Trophoblast cell (in vitro differentiated cells and primary cell): ENCODE measurements around the gene MEGF6.

Experiments
- DNase-seq, 2 donors: peaks; one replicate each; pipeline ENCODE4 v3.0.0-alpha.2; 2016
- H2AFZ ChIP-seq: 2 replicates; pipeline ENCODE4 v1.6.1; 2013; ENCODE audit warnings: low read length, moderate library complexity, mild to moderate bottlenecking; ENCODE audit not compliant: insufficient read depth, poor library complexity
- H2AK5ac ChIP-seq: 2 replicates; pipeline ENCODE4 v1.6.1; 2013; ENCODE audit warnings: mild to moderate bottlenecking, low read length
- H2BK120ac ChIP-seq: 2 replicates; pipeline ENCODE4 v1.6.1; 2013; ENCODE audit warnings: low read length, mild to moderate bottlenecking, moderate library complexity; ENCODE audit not compliant: insufficient read depth, poor library complexity
- H2BK12ac ChIP-seq: 2 replicates; pipeline ENCODE4 v1.6.1; 2013; ENCODE audit warnings: mild to moderate bottlenecking, low read length, moderate library complexity
- H2BK5ac ChIP-seq: 2 replicates; pipeline ENCODE4 v1.6.1; 2013; ENCODE audit warnings: low read length, low read depth, moderate library complexity, mild to moderate bottlenecking; ENCODE audit not compliant: poor library complexity
- H3K14ac ChIP-seq: 2 replicates; pipeline ENCODE4 v1.6.1; 2013; ENCODE audit warnings: mild to moderate bottlenecking, low read length
- H3K18ac ChIP-seq: 2 replicates; pipeline ENCODE4 v1.6.1; 2013; ENCODE audit warnings: mild to moderate bottlenecking, low read length
- H3K23ac ChIP-seq: 2 replicates; pipeline ENCODE4 v1.6.1; 2013; ENCODE audit warnings: low read length
- H3K27ac ChIP-seq: 2 replicates; pipeline ENCODE4 v1.5.1; 2013; ENCODE audit warnings: low read depth, mild to moderate bottlenecking, inconsistent platforms, low read length, moderate library complexity
- H3K27me3 ChIP-seq: 2 replicates; pipeline ENCODE4 v1.6.1; 2013; ENCODE audit warnings: inconsistent platforms, mild to moderate bottlenecking, low read length, moderate library complexity; ENCODE audit not compliant: insufficient read depth
- H3K36me3 ChIP-seq, 2 experiments: 1 replicate in 1 of 2; 2 replicates in 1 of 2; pipeline ENCODE4 v1.6.1; 2013; ENCODE audit warnings: low read length in 2 of 2, mild to moderate bottlenecking in 2 of 2, moderate library complexity in 1 of 2; ENCODE audit not compliant: insufficient read depth in 2 of 2, control insufficient read depth in 1 of 2
- H3K4ac ChIP-seq: 2 replicates; pipeline ENCODE4 v1.6.1; 2013; ENCODE audit warnings: low read depth, mild to moderate bottlenecking, low read length, moderate library complexity
- H3K4me1 ChIP-seq, 2 experiments: 1 replicate in 1 of 2; 2 replicates in 1 of 2; pipeline ENCODE4 v1.6.1; 2013; ENCODE audit warnings: low read length in 2 of 2, mild to moderate bottlenecking in 2 of 2, moderate library complexity in 1 of 2; ENCODE audit not compliant: insufficient read depth in 2 of 2, control insufficient read depth in 1 of 2
- H3K4me2 ChIP-seq: 2 replicates; pipeline ENCODE4 v1.6.1; 2013; ENCODE audit warnings: inconsistent platforms, mild to moderate bottlenecking, low read length, moderate library complexity
- H3K4me3 ChIP-seq: 2 replicates; pipeline ENCODE4 v1.5.1; 2013; ENCODE audit warnings: mild to moderate bottlenecking, low read depth, low read length, inconsistent platforms
- H3K79me1 ChIP-seq: one replicate; pipeline ENCODE4 v1.6.1; 2013; ENCODE audit warnings: low read length
- H3K79me2 ChIP-seq: 2 replicates; pipeline ENCODE4 v1.6.1; 2013; ENCODE audit warnings: low read length, mild to moderate bottlenecking; ENCODE audit not compliant: control insufficient read depth, insufficient read depth, poor library complexity
- H3K9ac ChIP-seq: 2 replicates; pipeline ENCODE4 v1.6.1; 2013; ENCODE audit warnings: mild to moderate bottlenecking, low read length
- H3K9me3 ChIP-seq: 2 replicates; pipeline ENCODE4 v1.6.1; 2013; ENCODE audit warnings: low read depth, mild to moderate bottlenecking, control low read depth, inconsistent platforms, low read length; ENCODE audit not compliant: insufficient read depth
- H4K12ac ChIP-seq: 2 replicates; pipeline ENCODE4 v1.6.1; 2013; ENCODE audit warnings: low read depth, mild to moderate bottlenecking, low read length, moderate library complexity
- H4K8ac ChIP-seq: 2 replicates; pipeline ENCODE4 v1.6.1; 2013; ENCODE audit warnings: low read depth, mild to moderate bottlenecking, low read length, moderate library complexity
- H4K91ac ChIP-seq: one replicate; pipeline ENCODE4 v1.6.1; 2013; ENCODE audit warnings: low read depth, mild to moderate bottlenecking, low read length, moderate library complexity
- WGBS: extraction: QIAGEN DNeasy Blood & Tissue Kit; methylation state at CpG from one replicate; pipeline ENCODE4 v1.1.7; 2013; ENCODE audit warnings: missing lambda C conversion rate; ENCODE audit not compliant: insufficient read length, insufficient coverage; ENCODE audit errors: extremely low coverage; 5-methylcytosine and 5-hydroxymethylcytosine counted together

MEGF6 gene

GRCh38 chr1:3633344-3634058 is 22.2 kb upstream of the MEGF6 start:
- Histone ChIP-seq H3K27ac (no peak overlapping the region), H3K79me2 (no peaks in the 10 kb centered on the region), H3K14ac (no peak overlapping the region), H3K36me3 (peaks cover 57 to 84% of the 10 kb centered on the region in 2 experiments), H3K79me1 (no peaks in the 10 kb centered on the region), H3K4ac (no peak overlapping the region), H2BK120ac (no peak overlapping the region), H3K4me2 (no peak overlapping the region), H4K91ac (no peak overlapping the region), H2BK5ac (no peak overlapping the region), H3K9me3 (peaks cover 1% of the 10 kb centered on the region), H3K9ac (no peak overlapping the region), H3K4me3 (no peak overlapping the region), H3K27me3 (no peaks in the 10 kb centered on the region), H2AFZ (no peak overlapping the region), H4K12ac (no peak overlapping the region), H3K23ac (no peak overlapping the region), H2AK5ac (no peak overlapping the region), H3K18ac (no peak overlapping the region), H2BK12ac (no peak overlapping the region), H4K8ac (no peak overlapping the region), H3K4me1 (no peaks in the 10 kb centered on the region)
- WGBS, result no CpG with 5 or more reads among the region's 28 CpGs
- no peak for DNase-seq

- no peaks in the 10 kb centered on the region for H3K27me3 ChIP-seq
Observed at GRCh38 chr1:3632716-3633343, 21.5 kb upstream of the MEGF6 start.

GRCh38 chr1:3632298-3632697 is 21.0 kb upstream of the MEGF6 start:
- H3K4me3 ChIP-seq, result no peak overlapping the region
- no peak overlapping the region for H3K27ac ChIP-seq
- no peaks in the 10 kb centered on the region for H3K4me1 ChIP-seq
- H3K14ac ChIP-seq, result no peak overlapping the region
- no peak overlapping the region for H3K23ac ChIP-seq
- H3K27me3 ChIP-seq, result no peaks in the 10 kb centered on the region
- no peak overlapping the region for H4K91ac ChIP-seq
- H2AK5ac ChIP-seq, result no peak overlapping the region
- H3K36me3 ChIP-seq, result peaks cover 67 to 89% of the 10 kb centered on the region in 2 experiments
- H4K8ac ChIP-seq, result no peak overlapping the region
- H4K12ac ChIP-seq, result no peak overlapping the region
- no peak overlapping the region for H3K18ac ChIP-seq
- H2BK5ac ChIP-seq, result no peak overlapping the region
- no peak for DNase-seq
- peaks cover 1% of the 10 kb centered on the region for H3K9me3 ChIP-seq
- WGBS, result no CpG with 5 or more reads among the region's 17 CpGs
- no peak overlapping the region for H3K4me2 ChIP-seq
- H2AFZ ChIP-seq, result no peak overlapping the region
- no peak overlapping the region for H3K4ac ChIP-seq
- H2BK120ac ChIP-seq, result no peak overlapping the region
- no peak overlapping the region for H2BK12ac ChIP-seq
- H3K9ac ChIP-seq, result no peak overlapping the region
- no peaks in the 10 kb centered on the region for H3K79me1 ChIP-seq
- no peaks in the 10 kb centered on the region for H3K79me2 ChIP-seq

More at GRCh38 chr1:3632716-3633343, 21.5 kb upstream of the MEGF6 start:
- Histone ChIP-seq H4K91ac (no peak overlapping the region), H4K12ac (no peak overlapping the region), H2AK5ac (no peak overlapping the region), H3K79me2 (no peaks in the 10 kb centered on the region), H3K4ac (no peak overlapping the region), H3K9me3 (peaks cover 1% of the 10 kb centered on the region), H4K8ac (no peak overlapping the region), H3K4me3 (no peak overlapping the region), H3K4me2 (no peak overlapping the region), H3K9ac (no peak overlapping the region), H3K14ac (no peak overlapping the region), H2BK12ac (no peak overlapping the region), H2AFZ (no peak overlapping the region), H3K4me1 (no peaks in the 10 kb centered on the region), H2BK5ac (no peak overlapping the region), H2BK120ac (no peak overlapping the region), H3K23ac (no peak overlapping the region), H3K79me1 (no peaks in the 10 kb centered on the region), H3K36me3 (peaks cover 62 to 85% of the 10 kb centered on the region in 2 experiments), H3K18ac (no peak overlapping the region), H3K27ac (no peak overlapping the region)
- WGBS, result no CpG with 5 or more reads among the region's 26 CpGs
- no peak for DNase-seq

GRCh38 chr1:3631320-3632260 is 20.3 kb upstream of the MEGF6 start:
- Histone ChIP-seq H3K4me1 (no peaks in the 10 kb centered on the region), H3K4me2 (no peak overlapping the region), H2BK12ac (no peak overlapping the region), H3K14ac (no peak overlapping the region), H3K4ac (no peak overlapping the region), H3K79me1 (no peaks in the 10 kb centered on the region), H3K23ac (no peak overlapping the region), H2AFZ (no peak overlapping the region), H3K36me3 (peaks cover 63 to 83% of the 10 kb centered on the region in 2 experiments), H3K4me3 (peak overlapping the region; percentile 31), H2AK5ac (no peak overlapping the region), H3K9ac (no peak overlapping the region), H3K18ac (no peak overlapping the region), H4K91ac (no peak overlapping the region), H3K9me3 (peaks cover 1% of the 10 kb centered on the region), H3K27me3 (no peaks in the 10 kb centered on the region), H2BK120ac (no peak overlapping the region), H4K8ac (no peak overlapping the region), H4K12ac (no peak overlapping the region), H2BK5ac (no peak overlapping the region), H3K27ac (no peak overlapping the region), H3K79me2 (no peaks in the 10 kb centered on the region)
- no peak for DNase-seq
- no CpG with 5 or more reads among the region's 36 CpGs for WGBS
